GM21576 (cell line): ENCODE measurements around the gene TRHDE.

Experiments used
- ATAC-seq: cut with Tn5 transposase; IDR thresholded peaks from one replicate; pipeline ENCODE4 v1.9.1; 2021; ENCODE audit warnings: mild to moderate bottlenecking, moderate library complexity; ENCODE audit not compliant: unreplicated experiment

The TRHDE gene

DNA sequence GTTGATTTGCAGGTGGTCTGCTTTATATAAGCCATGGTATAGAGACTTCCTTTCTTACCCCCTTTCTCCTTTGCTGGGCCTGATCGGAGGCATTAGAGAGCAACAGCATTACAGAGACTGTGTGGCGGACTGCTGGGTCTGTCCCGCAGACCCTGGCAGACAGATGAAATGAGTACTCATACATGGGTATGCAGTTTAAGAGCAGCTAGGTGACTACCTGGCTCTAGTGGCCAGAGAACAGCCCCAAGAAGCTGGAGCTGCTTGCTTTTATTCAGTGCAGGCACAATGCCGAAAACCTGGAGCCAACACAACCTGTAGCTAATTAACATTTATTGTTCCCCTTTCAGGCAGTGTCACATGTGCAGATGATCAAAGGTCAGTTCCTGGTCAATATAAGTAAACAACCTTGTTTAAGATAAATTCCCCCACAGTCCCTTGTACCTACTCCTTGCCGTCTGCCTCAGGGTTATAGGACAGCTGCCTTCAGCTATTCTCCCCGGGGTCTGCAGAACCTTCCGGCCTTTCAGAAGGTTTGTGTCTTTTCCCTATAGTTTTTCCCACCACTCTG is 160.0 kb downstream of the TRHDE start:
- no peak for ATAC-seq

DNA sequence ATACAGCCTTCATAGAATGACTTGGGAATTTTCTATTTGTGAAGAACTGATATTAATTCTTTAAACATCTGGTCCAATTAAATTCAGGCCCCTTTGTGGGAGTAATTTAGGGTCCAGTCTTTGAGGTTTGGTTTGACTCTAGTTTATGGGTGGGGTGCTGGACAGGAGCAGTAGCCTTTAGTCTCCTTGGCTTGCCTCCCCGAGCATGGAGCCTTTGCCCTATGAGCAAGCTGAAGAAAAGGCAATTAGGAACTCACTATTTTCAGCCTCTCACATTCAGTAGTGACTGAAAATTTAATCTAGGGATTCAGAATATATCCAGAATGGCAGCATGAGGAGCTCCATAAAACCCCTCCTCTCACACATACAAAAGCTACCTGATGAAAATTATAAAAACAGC is 161.1 kb downstream of the TRHDE start:
- no peak for ATAC-seq

DNA sequence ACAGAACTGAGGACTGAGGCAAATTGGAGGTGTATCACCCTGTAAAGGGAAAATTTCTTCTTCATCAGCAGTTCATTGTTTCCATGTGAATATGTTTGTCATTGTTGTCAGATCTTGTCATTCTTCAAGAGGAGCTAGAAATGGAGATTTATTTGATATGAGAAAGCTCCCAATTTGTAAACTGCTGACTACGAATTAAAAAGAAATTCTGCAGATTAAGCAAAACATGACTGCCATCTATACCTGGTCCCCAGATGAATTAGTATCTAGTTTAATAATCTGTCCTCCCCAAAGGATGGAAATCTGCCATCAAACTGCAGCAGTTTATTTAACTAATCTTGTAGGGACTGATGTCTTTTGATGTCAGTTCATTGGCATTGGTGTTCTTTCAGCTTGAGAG is 162.8 kb downstream of the TRHDE start:
- ATAC-seq, result no peak

DNA sequence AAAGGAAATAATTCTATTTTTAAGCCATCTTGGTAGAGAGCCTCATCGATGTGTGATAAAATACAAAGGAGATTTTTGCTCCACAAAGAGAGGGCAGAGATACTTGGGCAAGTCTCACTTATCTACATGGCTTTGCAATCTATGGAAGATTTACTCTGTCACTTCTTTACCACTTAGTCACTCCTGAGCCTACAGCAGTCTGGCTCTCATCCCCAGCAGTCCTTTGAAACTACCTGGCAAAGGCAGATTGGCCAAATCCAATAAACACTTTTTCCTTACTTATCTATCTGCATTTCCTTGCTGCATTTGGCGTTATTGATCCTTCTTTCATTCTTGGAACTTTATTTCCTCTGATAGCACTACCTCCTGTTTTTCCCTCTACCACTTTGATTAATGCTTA is 170.0 kb downstream of the TRHDE start:
- no peak for ATAC-seq

DNA sequence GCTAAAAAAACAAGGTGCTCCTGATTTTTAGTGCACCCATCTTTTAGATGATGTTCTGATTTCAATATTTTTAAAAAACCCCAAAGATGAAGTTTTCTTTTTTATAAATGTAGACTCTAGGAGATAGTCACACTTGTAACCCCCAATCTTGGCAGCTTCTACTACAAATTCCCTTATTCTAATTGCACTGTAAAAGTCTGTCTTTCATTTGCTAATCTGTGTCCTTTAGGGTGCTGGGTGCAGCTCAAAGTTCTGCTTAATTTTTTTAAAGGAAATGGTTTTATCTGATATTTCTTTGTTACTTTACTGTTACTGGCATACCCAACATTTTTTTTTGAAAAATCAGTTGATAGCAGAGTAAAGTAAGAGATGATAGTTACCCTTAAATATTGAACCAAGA is 172.0 kb downstream of the TRHDE start:
- ATAC-seq, result no peak

GRCh38 chr12:72444566-72444965 is 172.4 kb downstream of the TRHDE start:
- no peak for ATAC-seq

- ATAC-seq, result no peak
Observed at GRCh38 chr12:72448089-72448488, 175.9 kb downstream of the TRHDE start.

DNA sequence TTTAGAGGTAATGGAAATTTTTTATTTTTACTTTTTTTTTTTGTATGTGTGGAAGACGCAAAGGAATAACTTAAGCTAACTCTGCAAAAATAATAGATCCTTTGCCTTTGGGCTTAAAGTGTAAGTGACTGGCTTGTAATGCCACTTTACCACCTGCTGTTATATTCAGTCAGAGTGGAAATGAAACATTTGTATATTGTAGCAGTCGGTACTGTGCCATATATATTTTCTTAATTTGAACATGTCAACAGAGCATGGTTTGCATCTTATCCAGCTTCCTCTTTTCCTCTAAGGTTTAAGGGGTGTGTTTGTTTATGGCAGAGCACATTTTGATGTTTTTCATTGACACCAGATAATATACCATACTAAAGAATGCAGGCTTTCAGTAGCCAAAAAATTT is 176.6 kb downstream of the TRHDE start:
- ATAC-seq, result no peak

GRCh38 chr12:72453066-72453465 is 180.9 kb downstream of the TRHDE start:
- ATAC-seq, result no peak

- no peak for ATAC-seq
Observed at GRCh38 chr12:72453550-72453949, 181.4 kb downstream of the TRHDE start.

GRCh38 chr12:72464471-72464870 is 192.3 kb downstream of the TRHDE start:
- no peak for ATAC-seq

GRCh38 chr12:72465155-72465554 is 193.0 kb downstream of the TRHDE start:
- ATAC-seq, result no peak

DNA sequence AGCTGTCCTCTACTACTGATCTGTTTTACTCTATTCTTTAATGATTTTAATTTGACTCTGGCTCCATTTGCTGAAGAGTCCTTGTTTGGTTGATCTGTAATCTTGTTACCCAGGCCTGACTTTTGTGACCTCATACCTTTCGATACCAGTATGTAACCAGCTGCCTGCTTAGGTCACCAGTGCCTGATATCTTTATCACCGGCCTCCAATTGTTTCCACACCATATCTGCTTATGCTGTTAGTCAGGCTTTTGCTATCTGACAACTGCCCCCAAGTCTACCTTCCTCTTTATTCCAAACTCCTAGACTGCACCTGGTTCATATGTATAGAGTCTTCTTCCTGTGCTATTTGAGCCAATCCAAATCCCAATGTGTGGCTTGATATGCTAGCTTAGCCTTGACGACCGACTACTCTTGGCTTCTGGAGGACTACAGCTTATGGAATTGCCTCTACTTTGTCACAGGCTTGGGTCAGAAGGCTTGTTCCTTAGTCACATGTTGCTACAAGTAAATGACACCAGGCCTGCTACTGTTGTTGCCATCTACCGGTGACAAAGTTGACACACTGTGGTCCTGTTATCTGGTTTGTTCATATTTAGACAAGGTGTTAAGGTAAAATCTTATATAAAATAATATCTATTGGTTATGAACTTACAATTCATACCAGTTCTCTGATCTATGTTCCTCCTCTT is 193.9 kb downstream of the TRHDE start:
- ATAC-seq, result no peak

GRCh38 chr12:72467985-72468384 is 195.8 kb downstream of the TRHDE start:
- ATAC-seq, result no peak

GRCh38 chr12:72468505-72468904 is 196.3 kb downstream of the TRHDE start:
- ATAC-seq, result no peak

DNA sequence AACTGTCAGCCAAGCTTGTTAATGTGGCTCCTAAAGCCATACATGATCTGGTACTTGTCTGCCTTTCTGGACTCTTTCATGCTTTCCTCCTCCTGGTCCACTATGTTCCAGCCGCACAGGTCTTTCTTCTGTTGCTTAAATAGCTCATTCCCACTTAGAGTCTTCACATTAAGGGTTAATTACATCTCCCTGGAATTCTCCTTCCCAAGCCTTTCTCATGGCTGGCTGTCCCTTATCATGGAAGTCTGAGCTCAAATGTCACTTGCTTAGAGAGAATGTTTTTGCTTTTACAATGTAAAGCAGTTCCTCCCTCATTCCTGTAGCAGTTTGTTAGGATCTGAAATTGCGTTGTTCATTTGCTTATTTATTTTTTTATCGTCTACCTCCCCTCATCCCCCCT is 199.6 kb downstream of the TRHDE start:
- no peak for ATAC-seq

DNA sequence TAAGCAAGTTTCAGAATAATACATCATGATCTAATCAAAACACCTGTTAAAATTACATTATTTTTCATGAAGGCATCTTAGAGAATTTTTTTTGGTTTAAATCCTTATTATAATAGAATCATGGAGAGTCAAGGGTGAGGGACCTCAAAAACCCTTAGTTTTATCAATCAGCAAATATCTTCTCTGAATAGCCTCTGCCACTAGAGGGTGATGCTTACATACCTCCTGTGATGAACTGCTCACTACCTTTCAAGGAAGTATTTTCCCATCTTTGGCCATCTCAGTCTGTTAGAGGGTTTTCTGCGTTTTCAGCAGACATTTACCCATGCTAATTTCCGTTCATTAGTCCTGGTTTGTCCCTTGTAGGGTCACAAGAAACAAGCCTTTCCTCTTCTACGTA is 200.2 kb downstream of the TRHDE start:
- no peak for ATAC-seq

DNA sequence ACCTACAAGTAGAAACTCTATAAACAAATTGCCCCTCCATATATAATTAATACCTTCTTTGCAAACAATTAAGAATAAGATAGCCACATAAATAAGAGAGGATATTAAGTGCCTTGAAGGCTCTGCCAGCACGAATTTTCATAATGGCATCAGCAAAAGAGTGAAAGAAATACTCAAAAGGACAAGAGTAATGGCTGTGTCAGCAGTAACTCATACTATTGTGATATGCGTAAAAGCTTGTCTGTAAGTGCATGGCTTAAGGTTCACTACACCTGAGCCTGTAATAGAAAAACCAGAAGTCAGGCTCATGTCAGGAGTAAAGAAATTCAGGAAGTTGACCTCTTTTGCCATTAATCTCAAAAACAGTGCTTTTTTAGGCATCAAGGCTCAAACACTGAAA is 204.1 kb downstream of the TRHDE start:
- no peak for ATAC-seq

- no peak for ATAC-seq
Observed at GRCh38 chr12:72485017-72485701, 213.0 kb downstream of the TRHDE start.

DNA sequence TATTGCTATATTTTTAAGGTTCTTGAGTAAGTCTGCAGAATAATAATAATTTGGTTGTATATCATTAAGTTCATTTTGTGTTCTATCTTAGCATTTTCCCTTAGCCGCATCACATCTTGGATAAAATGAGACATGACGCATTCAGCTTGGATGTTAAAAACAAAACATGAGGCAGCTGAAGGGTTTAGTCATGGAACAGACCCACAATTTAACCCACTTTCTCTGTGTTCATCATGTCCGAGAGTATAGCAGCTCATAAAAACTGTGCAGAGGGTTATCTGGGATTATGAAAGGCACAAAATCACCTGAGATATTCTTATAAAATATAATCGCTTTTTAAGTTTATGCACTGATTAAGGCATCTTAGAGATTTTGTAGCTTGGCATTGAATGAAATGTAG is 219.3 kb downstream of the TRHDE start:
- no peak for ATAC-seq

- no peak for ATAC-seq
Observed at GRCh38 chr12:72493407-72493806, 221.2 kb downstream of the TRHDE start.

GRCh38 chr12:72498354-72498753 is 226.2 kb downstream of the TRHDE start:
- no peak for ATAC-seq
